Measurements from ENCODE around the gene BCL6.

BCL6 gene

DNA sequence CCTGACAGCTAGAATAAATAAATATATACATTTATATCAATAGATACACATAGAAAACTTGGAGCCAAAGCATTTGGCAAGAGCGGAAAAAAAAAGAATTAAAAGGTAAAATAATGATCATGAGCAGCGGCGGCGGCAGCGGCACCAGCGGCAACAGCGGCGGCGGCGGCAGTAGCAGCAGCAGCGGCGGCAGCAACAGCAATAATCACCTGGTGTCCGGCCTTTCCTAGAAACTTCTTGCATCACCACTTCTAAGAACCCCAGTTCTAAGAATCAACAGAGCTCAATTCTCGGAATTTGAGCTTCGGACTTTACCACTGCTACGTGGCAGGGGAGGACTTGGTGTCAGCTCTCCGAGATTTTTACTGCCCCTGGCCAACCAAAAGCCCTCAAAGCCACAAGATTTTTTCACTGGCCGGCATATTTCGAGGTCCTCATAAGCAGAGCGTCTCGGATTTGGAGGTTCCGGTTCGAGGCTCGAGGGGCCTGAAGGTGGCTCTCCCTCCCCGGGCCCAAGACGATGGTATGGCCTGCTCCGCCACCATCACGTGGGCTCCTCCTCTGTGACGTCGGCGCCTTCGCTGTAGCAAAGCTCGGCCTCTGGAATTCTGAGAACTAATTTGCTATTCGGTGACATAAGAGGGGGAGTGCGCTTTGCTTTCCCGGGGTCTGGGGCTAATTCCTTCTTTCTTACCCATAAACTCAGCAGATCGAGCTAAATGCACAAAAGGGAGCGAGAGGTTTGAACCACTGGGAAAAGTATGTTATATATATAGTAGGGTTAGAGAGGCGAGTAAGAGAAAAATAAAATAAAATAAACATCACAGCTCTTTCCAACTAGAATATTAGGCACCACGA is at the start of gene BCL6:
TSS of gene BCL6 (minus strand) at position 268 of the 858 bp plus-strand sequence. CDS start 11,775 bp downstream, outside the sequence.
- peak; percentile 88 for DNase-seq

GRCh38 chr3:187794731-187795130 is 49.5 kb upstream of the BCL6 start:
- DNase-seq = no peak

DNA sequence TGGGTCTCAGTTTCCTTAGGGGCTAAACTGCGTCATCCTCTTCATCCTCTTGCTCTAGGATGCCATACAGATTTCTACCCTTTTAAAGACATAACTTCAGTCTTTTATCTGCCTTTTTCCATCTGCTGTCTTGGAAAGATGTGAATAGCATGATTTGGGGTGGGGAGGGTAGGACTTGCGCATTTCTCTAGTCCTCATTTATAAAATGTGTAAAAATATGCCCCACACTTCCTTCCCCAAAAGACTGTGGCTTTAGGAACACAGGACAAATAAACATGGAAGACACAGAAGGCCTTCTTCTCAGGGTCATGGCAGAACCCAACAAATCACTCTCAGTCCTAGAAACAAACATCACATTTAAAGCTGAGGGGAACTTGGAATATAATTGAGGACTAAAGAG is 48.4 kb upstream of the BCL6 start:
- DNase-seq = no peak

DNA sequence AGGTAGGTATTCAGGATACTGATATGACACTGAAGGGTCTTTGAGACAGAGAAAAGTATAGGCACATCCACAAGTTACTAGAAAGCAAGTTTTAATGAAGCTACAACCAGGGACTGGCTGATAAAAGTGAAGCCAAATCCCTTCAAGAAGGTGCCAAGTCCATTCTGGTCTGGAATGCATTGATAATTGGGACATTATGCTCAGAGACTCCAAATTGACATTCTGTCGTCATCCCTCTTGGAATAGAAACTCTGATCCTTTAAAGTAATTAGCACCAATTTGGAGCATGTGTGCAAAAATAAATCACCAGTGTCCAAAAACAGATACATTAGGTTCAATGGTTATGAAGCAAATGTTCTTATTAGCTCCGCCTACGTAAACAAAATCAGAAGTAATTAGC is 47.3 kb upstream of the BCL6 start:
- no peak for DNase-seq

DNA sequence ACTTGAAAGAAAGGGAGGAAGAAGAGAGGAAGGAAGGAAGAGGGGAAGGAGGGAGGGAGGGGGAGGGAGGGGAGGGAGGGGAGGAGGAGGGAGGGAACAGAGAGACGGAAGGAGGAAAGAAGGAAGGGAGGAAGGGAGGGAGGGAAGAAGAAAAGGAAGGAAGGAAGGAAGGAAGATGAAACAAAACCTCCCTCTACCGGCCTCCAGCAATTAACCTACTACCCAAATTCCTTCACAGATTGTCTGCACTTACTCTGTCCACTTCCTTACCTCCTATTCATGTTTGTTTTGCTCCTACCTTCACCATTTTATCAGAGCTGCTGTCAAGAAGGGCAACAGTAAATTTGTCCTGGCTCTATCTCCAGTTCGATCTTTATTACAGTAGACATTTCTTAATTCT is 44.6 kb upstream of the BCL6 start:
- no peak for DNase-seq

- DNase-seq = no peak
Observed at GRCh38 chr3:187788984-187789857, 44.0 kb upstream of the BCL6 start.

- no peak for DNase-seq
Observed at GRCh38 chr3:187783098-187783497, 37.8 kb upstream of the BCL6 start.

DNA sequence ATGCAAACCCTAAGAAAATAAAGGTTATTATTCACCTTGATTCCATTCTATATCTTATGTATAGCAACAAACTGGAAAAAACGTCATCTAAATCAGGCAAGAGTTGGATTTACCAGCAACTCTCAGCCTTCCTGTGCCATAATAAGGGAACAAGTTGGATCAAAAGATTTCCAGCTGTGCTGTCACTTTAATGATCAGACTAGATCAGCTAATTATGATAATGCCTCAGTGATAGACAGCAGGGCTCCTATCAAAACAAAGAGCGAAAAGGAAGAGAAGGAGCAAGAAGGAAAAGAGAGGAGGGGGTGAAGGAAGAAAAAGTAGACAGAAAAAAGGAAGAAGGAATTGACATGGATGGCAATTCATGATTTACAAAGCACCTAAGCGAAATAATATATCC is 36.7 kb upstream of the BCL6 start:
- no peak for DNase-seq

GRCh38 chr3:187781001-187781400 is 35.7 kb upstream of the BCL6 start:
- DNase-seq = no peak

- no peak for DNase-seq
Observed at GRCh38 chr3:187778726-187779125, 33.5 kb upstream of the BCL6 start.

DNA sequence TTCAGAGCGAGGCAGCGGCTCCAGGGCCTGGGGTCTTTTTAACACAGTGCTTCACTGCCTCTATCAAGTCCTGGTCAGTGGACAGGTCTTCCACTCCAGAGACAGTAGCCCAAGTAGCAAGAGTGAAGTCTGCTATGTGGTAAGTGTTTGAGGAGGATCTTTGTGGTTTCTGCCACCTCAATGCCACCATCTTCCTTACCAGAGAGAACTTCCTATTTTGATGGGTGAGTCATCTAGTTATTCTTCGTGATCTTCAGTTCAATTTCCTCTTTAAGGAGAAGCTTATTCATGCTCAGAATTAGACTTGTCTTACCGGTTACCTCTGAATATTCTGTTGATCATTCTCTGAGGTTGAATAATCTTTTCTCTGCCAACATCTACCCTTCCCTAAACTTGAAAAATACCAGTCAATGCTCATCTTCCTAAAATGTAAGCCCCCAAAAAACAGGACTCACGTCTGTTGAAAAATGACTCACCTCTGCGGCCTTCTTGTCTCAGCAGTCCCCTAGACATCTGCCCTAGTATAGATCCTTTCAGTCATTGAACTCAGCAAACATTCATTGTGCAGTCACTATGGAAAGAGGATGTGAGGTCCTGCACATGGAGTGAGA is 32.2 kb upstream of the BCL6 start:
- DNase-seq = peak; percentile 54

GRCh38 chr3:187775549-187775948 is 30.3 kb upstream of the BCL6 start:
- no peak for DNase-seq

DNA sequence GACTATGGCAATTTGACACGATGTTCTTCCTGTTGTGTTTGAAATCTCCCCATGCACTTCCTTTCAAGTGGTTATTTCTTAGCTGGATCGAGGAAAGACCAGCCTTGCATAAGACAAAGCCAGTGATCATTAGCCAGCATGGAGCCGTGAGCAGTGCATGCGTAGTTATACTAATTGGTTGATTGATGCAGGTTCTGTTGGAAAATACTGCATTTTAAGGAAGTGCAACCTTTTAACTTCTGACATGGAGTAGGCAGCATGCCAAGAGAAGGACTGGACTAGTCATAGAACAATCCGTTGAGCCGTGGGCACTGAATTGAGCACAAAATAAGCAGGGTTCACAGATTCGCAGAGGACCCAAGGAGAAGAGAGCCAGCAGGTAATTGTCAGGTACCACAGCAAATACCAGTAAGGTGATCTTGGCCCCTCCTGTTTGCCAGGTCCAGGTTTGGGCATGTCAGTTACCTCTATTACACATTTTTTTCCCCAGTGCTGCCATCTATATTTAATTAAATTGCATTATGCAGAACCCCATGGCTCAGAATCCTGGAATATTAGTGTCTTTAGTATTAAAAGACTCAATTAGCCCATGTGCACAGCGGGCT is 29.0 kb upstream of the BCL6 start:
- DNase-seq = no peak

GRCh38 chr3:187773233-187774184 is 28.2 kb upstream of the BCL6 start:
- DNase-seq = no peak

GRCh38 chr3:187770224-187770623 is 25.0 kb upstream of the BCL6 start:
- DNase-seq = no peak

DNA sequence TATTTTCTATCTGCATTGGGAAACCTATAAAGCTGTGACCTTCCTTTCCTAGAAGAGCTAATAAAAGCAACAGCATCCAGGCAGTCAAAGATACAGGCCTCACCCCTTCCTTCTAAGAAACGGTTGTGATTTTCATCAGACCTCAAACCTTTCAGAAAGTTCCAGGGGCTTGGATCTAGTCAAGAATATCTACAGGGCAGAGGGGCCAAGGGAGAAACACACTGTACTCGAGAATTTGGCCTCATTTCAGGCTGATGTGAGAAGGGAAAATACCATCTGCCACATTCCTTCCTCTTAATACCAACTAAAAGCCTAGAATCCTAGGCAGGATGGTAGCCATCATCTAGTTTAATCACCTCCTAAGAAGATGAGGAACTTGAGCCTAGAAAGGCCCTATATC is 24.5 kb upstream of the BCL6 start:
- DNase-seq = no peak

DNA sequence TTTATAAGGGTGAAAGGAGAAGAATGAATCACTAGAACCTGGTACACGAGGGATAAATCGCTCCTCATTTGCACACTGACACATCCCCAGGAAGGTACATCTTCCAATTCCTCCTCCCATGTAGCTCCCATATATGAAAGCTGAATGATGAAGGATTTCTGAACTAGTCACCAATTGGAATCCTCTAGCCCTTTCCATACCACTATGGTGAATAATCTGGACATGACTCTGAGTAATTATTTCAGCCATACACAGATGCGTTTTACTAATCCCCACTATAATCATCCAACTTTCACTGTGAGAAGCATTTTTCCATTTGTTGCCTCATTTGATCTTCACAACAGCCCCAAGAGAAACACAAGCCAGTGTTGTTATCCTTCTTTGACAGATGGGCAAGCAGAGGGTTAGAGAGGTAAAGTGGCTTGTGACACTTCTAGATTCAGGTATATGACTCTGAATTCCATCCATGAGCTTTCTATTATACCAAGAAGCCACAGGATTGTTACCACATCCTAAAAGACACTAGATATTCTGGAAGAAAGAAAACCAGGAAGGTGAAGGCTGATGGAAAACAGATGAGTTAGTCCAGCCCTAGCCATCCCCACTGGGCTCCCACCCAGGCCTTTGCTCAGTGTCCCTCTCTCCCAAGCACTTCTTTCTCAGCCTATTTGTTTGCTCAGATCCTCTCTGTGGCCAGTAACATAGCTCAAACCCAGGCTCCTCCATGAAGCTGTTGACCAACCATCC is 22.2 kb upstream of the BCL6 start:
- DNase-seq = no peak

DNA sequence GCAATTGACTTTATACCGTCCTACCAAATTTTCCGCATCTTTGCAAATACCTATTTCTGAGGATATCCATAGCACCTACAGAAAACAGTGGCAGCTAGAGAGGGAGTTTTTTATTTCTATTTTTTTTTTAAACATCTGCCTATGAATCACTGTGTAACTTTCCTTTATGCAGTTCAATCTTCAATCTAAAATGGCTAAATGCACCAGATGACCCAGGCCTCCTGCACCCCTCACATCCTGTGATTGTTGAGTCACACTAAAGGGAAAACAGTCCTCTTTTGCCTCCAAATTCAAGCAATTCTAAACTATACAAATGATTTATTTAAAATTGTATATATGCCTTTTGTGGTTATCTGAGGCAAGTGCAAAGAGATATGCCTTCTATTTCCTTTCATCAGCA is 20.1 kb upstream of the BCL6 start:
- DNase-seq = no peak

GRCh38 chr3:187763850-187764648 is 18.8 kb upstream of the BCL6 start:
- DNase-seq = no peak

- DNase-seq = no peak
Observed at GRCh38 chr3:187762792-187763191, 17.5 kb upstream of the BCL6 start.

Data from stimulated activated CD8-positive, alpha-beta memory T cell treated with anti-CD3 and anti-CD28 coated beads, Interleukin-4, amount 100 ng/mL, for 48 hours (primary cell).